HG03558 (cell line): ENCODE data around the gene CPAMD8.
"Not testable (repeated sequence)": the region's sequence is repeated elsewhere in the genome, so short reads cannot be mapped to it uniquely, and the experiment has no call there.

Source experiments
- ATAC-seq: cut with Tn5 transposase; IDR thresholded peaks from one replicate; pipeline ENCODE4 v1.9.1; 2021; ENCODE audit warnings: moderate number of reproducible peaks; ENCODE audit not compliant: unreplicated experiment; ENCODE audit errors: extremely low read depth

The CPAMD8 gene

GRCh38 chr19:16951529-16951928 is 75.1 kb downstream of the CPAMD8 start:
- ATAC-seq, result no peak

GRCh38 chr19:16949496-16950023 is 77.0 kb downstream of the CPAMD8 start:
- ATAC-seq, result no peak

- ATAC-seq, result no peak
Measured at GRCh38 chr19:16946951-16947940, 79.4 kb downstream of the CPAMD8 start.

- no peak for ATAC-seq
Measured at GRCh38 chr19:16945762-16946465, 80.7 kb downstream of the CPAMD8 start.

- ATAC-seq, result no peak
Measured at GRCh38 chr19:16945364-16945714, 81.3 kb downstream of the CPAMD8 start.

GRCh38 chr19:16944626-16945363 is 81.8 kb downstream of the CPAMD8 start:
- ATAC-seq, result no peak

GRCh38 chr19:16943942-16944625 is 82.5 kb downstream of the CPAMD8 start:
- ATAC-seq, result no peak

- ATAC-seq, result not testable (repeated sequence)
Measured at GRCh38 chr19:16943090-16943489, 83.5 kb downstream of the CPAMD8 start.

GRCh38 chr19:16942583-16942982 is 84.0 kb downstream of the CPAMD8 start:
- ATAC-seq, result no peak

- ATAC-seq, result no peak
Measured at GRCh38 chr19:16940626-16941025, 86.0 kb downstream of the CPAMD8 start.

GRCh38 chr19:16940063-16940462 is 86.5 kb downstream of the CPAMD8 start:
- ATAC-seq, result not testable (repeated sequence)

- ATAC-seq, result no peak
Measured at GRCh38 chr19:16938211-16938610, 88.4 kb downstream of the CPAMD8 start.

- ATAC-seq, result not testable (repeated sequence)
Measured at GRCh38 chr19:16937796-16938195, 88.8 kb downstream of the CPAMD8 start.

- ATAC-seq, result no peak
Measured at GRCh38 chr19:16936901-16937300, 89.7 kb downstream of the CPAMD8 start.

GRCh38 chr19:16934489-16934888 is 92.1 kb downstream of the CPAMD8 start:
- ATAC-seq, result no peak

GRCh38 chr19:16931306-16931705 is 95.3 kb downstream of the CPAMD8 start:
- no peak for ATAC-seq

GRCh38 chr19:16930753-16931152 is 95.9 kb downstream of the CPAMD8 start:
- no peak for ATAC-seq

GRCh38 chr19:16928916-16929315 is 97.7 kb downstream of the CPAMD8 start:
- ATAC-seq, result no peak

- ATAC-seq, result no peak
Measured at GRCh38 chr19:16928351-16928750, 98.3 kb downstream of the CPAMD8 start.

GRCh38 chr19:16927883-16928282 is 98.7 kb downstream of the CPAMD8 start:
- no peak for ATAC-seq
